Tibial nerve (tissue), 4 donors: ENCODE measurements around the gene ACP2.

ENCODE experiments used
- CTCF ChIP-seq, 5 experiments: fragments of 200-600 bp in 3 of 5; fragments of 450-650 bp in 2 of 5; sonication (generic) in 3 of 5; IDR thresholded peaks; one replicate each; pipeline ENCODE4 v1.5.1; 2016 to 2019; ENCODE audit warnings: antibody characterized with exemption in 5 of 5, mild to moderate bottlenecking in 3 of 5, moderate library complexity in 2 of 5
- EP300 ChIP-seq, 2 donors: sonication (generic); formaldehyde crosslinking; IDR thresholded peaks; one replicate each; pipeline ENCODE4 v1.6.1; 2017; ENCODE audit warnings: antibody characterized with exemption in 2 of 2, mild to moderate bottlenecking in 1 of 2

DNA sequence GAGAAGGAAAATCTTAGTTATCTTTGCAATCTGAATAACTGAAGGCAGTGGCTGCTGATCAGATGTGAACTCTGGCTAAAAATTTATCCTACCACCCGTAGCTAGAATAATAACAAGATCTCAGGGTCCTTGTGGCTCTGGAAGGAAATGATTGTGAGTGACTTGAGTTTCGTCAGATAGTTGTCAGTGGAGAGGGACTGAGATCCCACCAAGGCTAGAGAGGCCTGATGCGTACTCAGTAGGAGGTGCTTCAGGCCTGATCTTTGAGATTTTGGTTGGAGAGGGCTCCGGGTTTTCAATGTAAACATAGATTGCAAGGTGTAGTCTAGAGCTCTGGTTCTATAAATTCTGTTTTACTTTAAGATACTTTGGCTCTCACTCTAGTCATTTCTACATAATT, 22.7 kb upstream of the ACP2 start:
- TF ChIP-seq CTCF (IDR thresholded peaks at IDR 0.05), result no peak
- TF ChIP-seq EP300 (IDR thresholded peaks at IDR 0.05), result no peak
